ENCODE data around the gene S100Z.
A peak's percentile ranks its signal among the peaks of the same experiment; 100 is the strongest.

S100Z gene

GRCh38 chr5:76958991-76959767 lies 109.4 kb downstream of the S100Z start:
- ChIA-PET CTCF (interaction anchor here (0.7 to 1.4 kb wide), 3 partner anchors 8 to 38 kb away, joined by 3 to 4 read pairs (median 3); no protein-coding TSS in a partner anchor), POLR2A (no interaction called here)
- DNase-seq (ENCODE audit: extremely low spot score): no peak
- TF ChIP-seq CTCF (IDR thresholded peaks at IDR 0.05; ENCODE audit: control extremely low read depth, extremely low read depth, low read depth, missing control alignments): no peak

GRCh38 chr5:76960004-76960625 lies 110.3 kb downstream of the S100Z start:
- CTCF ChIA-PET: no interaction called here
- TF ChIP-seq CTCF (IDR thresholded peaks at IDR 0.05; ENCODE audit: control extremely low read depth, extremely low read depth, low read depth, missing control alignments): no peak
- DNase-seq (ENCODE audit: extremely low spot score): peak; percentile 41
- POLR2A ChIA-PET: no interaction called here

- ChIA-PET POLR2A (no interaction called here), CTCF (interaction anchor here (0.8 to 1.2 kb wide), 2 partner anchors 41 to 52 kb away, joined by 3 read pairs; no protein-coding TSS in a partner anchor)
- TF ChIP-seq CTCF (IDR thresholded peaks at IDR 0.05; ENCODE audit: control extremely low read depth, extremely low read depth, low read depth, missing control alignments): no peak
- DNase-seq (ENCODE audit: extremely low spot score): no peak
Measured at GRCh38 chr5:76964060-76964459, 114.2 kb downstream of the S100Z start.
